Progenitor cell of endocrine pancreas (in vitro differentiated cells): ENCODE data around the gene PSMG3. TPM values are rescaled to one million over a fixed set of nuclear protein-coding genes. Genes with fewer than 3 reads are reported as not detected.

Source experiments
- DNase-seq: peaks from one replicate; pipeline ENCODE4 v3.0.0; 2021; ENCODE audit warnings: low spot score; ENCODE audit not compliant: unreplicated experiment
- H3K27ac Mint-ChIP-seq: 2 replicates; pipeline ENCODE4 v1.8.0; 2021; ENCODE audit warnings: mild to moderate bottlenecking, moderate library complexity, mixed read lengths
- H3K27me3 Mint-ChIP-seq: 2 replicates; pipeline ENCODE4 v1.8.0; 2021; ENCODE audit warnings: mixed read lengths
- H3K36me3 Mint-ChIP-seq: 2 replicates; pipeline ENCODE4 v1.8.0; 2022; ENCODE audit warnings: mixed read lengths; ENCODE audit not compliant: insufficient read depth
- H3K4me1 Mint-ChIP-seq: 2 replicates; pipeline ENCODE4 v1.8.0; 2021; ENCODE audit warnings: low read depth, mixed read lengths
- H3K4me3 Mint-ChIP-seq: 2 replicates; pipeline ENCODE4 v1.8.0; 2021; ENCODE audit warnings: low read depth, mild to moderate bottlenecking, moderate library complexity, mixed read lengths
- H3K9me3 Mint-ChIP-seq: 2 replicates; pipeline ENCODE4 v1.8.0; 2021; ENCODE audit warnings: low read depth, mixed read lengths
- total RNA-seq: library from RNA; stranded (reverse); gene quantifications from 2 replicates; pipeline ENCODE4 v1.2.1, GENCODE V29; 2021
- TF ChIP-seq, protein P1 (sequence below): fragments of 200-600 bp; sonication (generic); IDR thresholded peaks from one replicate; pipeline ENCODE4 v1.5.0; 2021; ENCODE audit warnings: antibody characterized with exemption, mild to moderate bottlenecking; ENCODE audit not compliant: unreplicated experiment

PSMG3 gene
- total RNA-seq, 1 donor from 2014 or later: 29.1 TPM

DNA sequence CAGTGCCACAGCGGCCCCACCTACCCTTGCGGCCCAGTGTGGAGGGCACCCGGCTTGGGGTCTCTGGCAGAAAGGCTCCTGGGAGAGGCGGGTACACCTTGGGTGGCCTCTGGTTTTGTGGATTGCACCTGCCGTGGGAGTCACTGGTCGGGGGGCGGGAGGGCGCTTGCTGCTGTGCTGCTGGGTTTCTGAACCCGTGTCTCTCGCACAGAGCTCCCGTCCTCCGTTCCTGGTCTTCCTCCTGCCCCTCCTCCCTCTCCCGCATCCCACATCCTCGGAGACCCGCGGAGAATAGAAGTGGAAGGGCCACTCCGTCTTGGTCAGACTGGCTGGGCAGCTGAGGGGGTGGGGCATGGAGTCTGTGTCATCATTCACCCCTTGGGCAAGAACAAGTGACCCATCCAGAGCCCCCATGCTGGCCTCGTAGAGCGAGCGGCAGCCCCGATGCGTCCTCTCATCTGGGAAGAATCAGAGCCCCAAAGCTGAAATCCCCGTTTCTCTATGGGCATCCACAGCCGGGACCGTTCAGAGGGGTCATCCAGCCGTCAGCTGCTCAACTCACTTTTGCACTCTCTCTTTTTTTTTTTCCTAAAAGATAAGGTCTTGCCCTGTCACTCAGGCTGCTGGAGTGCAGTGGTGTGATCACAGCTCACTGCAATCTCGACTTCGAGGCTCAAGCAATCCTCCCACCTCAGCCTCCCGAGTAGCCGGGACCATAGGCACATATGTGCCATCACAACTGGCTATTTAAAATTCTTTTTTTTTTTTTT, 35.3 kb downstream of the PSMG3 start:
- Mint-ChIP-seq H3K27ac (peak overlapping the region; percentile 77), H3K4me1 (peaks cover 34% of the 10 kb centered on the region), H3K9me3 (no peaks in the 10 kb centered on the region), H3K4me3 (no peak overlapping the region), H3K36me3 (peaks cover 1% of the 10 kb centered on the region), H3K27me3 (no peaks in the 10 kb centered on the region)
- DNase-seq: no peak
- TF ChIP-seq, protein P1, sequence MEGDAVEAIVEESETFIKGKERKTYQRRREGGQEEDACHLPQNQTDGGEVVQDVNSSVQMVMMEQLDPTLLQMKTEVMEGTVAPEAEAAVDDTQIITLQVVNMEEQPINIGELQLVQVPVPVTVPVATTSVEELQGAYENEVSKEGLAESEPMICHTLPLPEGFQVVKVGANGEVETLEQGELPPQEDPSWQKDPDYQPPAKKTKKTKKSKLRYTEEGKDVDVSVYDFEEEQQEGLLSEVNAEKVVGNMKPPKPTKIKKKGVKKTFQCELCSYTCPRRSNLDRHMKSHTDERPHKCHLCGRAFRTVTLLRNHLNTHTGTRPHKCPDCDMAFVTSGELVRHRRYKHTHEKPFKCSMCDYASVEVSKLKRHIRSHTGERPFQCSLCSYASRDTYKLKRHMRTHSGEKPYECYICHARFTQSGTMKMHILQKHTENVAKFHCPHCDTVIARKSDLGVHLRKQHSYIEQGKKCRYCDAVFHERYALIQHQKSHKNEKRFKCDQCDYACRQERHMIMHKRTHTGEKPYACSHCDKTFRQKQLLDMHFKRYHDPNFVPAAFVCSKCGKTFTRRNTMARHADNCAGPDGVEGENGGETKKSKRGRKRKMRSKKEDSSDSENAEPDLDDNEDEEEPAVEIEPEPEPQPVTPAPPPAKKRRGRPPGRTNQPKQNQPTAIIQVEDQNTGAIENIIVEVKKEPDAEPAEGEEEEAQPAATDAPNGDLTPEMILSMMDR: no peak

DNA sequence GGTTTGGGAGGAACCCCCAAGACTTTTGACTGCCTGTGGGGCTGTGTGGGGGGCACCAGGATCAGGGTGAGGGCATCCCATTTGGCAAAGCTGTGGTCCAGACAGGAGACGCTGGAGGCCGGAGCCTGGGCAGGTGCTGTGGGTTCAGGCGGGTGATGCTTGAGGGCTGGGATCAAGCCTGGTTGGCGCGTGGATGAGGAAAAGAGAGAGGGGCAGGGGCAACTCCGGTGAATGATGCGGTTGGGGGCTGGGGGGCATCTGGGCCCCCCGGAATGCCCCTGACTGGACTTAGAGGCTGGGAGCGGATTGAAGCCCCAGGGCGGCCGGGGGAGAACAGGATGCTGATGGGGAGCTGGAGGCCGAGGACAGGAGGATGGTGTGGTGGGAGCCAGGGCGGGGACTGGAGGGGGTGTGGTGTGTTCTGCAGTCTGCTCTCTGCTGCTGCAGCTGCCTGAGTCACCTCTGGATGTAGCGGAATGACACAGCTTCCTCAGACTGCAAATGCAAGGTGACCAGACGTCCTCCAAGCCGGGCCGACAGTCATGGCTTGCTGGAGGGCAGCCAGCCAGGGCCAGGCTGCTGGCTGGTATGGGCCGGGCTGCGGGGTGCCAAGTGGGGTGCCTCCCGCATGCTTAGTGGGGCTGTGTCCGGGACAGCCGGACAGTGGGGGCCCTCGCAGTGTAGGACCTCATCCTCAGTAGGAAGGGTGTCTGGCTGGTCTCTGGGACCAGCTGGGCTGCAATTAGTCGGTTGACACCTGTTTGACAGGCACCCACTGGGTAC, 36.1 kb downstream of the PSMG3 start:
- TF ChIP-seq, protein P1: no peak
- Mint-ChIP-seq H3K9me3 (no peaks in the 10 kb centered on the region), H3K36me3 (peaks cover 1% of the 10 kb centered on the region), H3K27ac (no peak overlapping the region), H3K4me3 (no peak overlapping the region), H3K27me3 (no peaks in the 10 kb centered on the region), H3K4me1 (peaks cover 34% of the 10 kb centered on the region)
- DNase-seq: no peak

DNA sequence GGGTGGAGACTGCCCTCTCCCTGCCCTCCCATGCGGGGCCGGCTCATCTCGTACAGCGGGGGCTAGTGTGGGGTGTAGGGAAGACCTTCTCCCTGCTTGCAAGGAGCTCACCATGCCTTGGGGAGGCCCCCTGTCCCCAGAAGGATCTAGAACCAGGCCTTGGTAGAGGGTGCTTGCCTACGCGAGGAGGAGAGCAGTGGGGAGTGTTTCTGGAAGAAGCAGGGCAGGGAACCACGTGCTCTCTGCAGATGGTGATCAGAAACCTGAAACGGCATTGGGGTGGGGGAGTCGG, 36.6 kb downstream of the PSMG3 start:
- TF ChIP-seq, protein P1: no peak
- peaks cover 1% of the 10 kb centered on the region for H3K36me3 Mint-ChIP-seq
- peaks cover 34% of the 10 kb centered on the region for H3K4me1 Mint-ChIP-seq
- no peaks in the 10 kb centered on the region for H3K9me3 Mint-ChIP-seq
- H3K27me3 Mint-ChIP-seq: no peaks in the 10 kb centered on the region
- H3K4me3 Mint-ChIP-seq: peak overlapping the region; percentile 77
- peak overlapping the region; percentile 96 for H3K27ac Mint-ChIP-seq
- DNase-seq: no peak

DNA sequence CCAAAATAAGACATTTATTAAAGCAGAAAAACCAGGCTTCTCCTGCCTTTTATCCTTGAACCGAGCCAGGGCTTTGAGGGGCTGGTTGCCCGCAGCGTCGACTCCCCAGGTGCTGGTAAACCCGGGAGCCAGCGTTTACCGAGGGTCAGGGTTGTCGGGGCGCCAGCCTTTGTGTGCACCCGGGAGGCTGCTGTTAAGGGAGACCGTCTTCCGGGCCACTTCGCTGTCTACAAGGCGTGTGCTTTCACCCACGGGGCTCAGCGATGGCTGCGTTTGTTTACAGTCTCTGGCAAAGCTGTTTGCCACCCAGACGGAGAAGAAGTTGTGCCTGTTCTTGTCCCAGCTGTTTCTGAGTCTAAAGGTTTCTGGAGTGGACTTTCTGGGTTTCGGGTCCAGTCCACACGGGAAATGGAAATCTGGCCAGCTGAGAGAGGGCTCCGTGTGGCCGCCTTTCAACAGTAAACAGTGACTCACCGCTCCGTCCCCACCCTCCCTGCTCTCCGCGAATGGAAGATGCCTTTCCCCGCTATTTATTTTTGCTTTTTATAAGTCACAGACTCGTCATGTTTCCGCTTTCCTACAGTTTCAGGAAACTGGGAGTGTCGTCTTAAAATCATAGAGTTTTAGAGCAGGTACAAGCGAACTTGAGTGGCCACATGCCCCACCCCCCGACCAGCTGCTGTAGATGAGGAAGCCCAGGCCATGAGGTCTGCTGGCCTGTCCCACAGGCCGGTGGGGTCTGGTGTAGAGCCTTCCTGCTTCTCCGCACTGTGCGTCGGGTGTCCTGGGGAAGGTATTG, 37.2 kb downstream of the PSMG3 start:
- peak overlapping the region; percentile 96 for H3K27ac Mint-ChIP-seq
- no peak for DNase-seq
- no peaks in the 10 kb centered on the region for H3K27me3 Mint-ChIP-seq
- TF ChIP-seq, protein P1: no peak
- H3K4me3 Mint-ChIP-seq: peak overlapping the region; percentile 77
- H3K9me3 Mint-ChIP-seq: no peaks in the 10 kb centered on the region
- H3K36me3 Mint-ChIP-seq: no peaks in the 10 kb centered on the region
- peaks cover 32% of the 10 kb centered on the region for H3K4me1 Mint-ChIP-seq

- Mint-ChIP-seq H3K4me1 (peaks cover 32% of the 10 kb centered on the region), H3K36me3 (no peaks in the 10 kb centered on the region), H3K4me3 (peak overlapping the region; percentile 77), H3K9me3 (no peaks in the 10 kb centered on the region), H3K27ac (peak overlapping the region; percentile 96), H3K27me3 (peaks cover under 1% of the 10 kb centered on the region)
- TF ChIP-seq, protein P1: no peak
- DNase-seq: no peak
Measured at GRCh38 chr7:1531979-1532455, 37.8 kb downstream of the PSMG3 start.
